Kasumi-1 (cell line): ENCODE measurements around the gene ADM.

Experiments used
- DNase-seq, 2 experiments: peaks; one replicate each; lab custom pipeline; 2025; lab: John Stamatoyannopoulos, UW

The ADM gene

DNA sequence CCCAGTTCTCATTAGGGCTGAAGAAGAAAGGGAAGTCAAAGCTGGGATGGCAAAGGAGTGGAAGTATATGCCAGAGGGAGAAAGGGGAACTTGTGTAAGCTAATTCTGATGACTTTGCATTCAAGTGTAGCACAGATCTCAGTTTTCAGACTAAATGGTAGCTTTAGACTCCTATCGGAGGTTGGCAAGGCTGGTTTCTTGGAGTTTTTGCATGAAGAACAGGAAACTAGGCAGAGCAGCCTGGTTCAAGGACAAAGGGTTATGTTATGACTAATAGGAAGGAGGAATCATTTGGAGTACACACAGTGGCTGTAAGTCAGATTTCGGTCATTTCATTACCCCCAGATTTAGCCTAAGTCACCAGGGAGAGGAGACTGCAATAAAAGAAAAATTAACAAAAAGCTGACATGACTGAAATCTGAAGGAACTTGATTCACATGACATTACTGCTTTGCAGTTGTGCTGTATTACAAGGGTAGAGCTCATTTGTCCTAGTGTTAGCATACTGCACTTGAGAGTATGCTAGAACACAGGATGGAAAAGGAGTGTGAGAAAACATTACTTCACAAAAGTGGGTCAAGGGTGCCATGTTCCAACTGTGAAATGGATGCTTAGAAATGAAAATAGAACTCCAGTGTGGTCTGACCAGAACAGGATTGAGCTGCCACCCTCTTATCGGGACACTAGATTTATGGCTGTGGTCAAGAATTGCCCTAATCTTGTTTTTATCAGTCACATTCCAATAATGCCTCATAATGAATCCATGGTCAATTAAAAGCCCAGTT, 23.6 kb downstream of the ADM start:
- DNase-seq = peak; percentile 58 to 67

DNA sequence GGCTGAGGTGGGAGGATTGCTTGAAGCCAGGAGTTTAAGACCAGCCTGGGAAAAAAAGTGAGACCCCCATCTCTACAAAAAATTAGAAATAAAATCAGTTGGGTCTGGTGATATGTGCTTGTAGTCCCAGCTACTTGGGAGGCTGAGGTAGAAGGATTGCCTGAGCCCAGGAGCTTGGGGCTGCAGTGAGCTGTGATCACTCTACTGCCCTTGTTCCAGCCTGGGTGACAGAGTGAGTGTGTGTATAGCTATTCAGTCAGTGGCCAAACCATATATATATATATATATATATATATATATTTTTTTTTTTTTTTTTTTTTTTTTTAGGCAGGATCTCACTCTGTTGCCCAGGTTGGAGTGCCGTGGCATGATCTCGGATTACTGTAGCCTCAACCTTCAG, 24.5 kb downstream of the ADM start:
- DNase-seq = no peak

DNA sequence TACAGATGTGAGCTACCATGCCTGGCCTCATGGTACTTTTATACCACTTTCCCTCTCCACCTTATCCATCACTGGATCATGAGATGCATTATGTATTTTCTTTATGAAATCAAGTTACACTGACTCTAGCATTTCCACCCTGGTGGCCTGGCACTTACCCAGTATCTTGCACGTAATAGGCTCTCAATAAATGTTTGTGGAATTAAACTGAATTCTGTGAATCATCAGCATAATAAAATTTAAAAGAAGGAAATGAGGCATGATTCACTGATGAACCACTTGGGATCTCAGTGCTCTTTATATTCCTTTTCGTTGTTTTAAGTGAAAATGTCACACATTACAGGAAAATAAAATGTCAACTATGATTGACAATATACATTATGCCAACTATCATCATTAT, 25.1 kb downstream of the ADM start:
- DNase-seq = no peak

DNA sequence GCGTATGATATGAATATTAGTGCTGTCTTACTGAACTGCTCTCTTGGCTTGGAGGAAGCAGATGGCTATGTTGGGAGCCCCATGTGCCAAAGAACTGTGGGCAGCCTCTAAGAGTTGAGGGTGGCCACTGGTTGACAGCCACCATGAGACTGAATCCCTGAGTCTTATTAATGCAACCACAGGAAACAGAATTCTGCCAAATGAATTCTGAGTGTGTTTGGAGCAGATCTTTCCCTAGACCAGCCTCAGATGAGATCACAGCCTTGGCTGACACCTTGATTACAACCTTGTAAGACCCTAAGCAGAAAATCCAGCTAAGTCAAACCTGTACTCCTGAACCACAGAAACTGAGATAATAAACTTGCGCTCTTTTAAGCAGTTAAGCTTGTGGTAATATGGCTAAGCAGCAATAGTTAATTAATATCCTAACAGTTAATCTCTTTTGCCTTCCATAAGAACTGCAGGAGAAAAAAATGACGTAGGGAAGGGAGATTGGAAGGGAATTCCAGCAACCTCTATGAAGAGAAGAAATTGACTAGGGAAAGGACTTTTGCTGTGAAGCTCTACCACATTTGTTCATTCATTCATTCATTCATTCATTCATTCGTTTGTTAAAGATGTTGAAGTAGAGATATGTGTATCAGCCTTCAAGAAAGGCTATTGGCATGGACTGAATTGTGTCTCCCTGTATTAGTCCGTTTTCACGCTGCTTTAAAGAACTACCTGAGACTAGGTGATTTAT, 26.8 kb downstream of the ADM start:
- no peak for DNase-seq

DNA sequence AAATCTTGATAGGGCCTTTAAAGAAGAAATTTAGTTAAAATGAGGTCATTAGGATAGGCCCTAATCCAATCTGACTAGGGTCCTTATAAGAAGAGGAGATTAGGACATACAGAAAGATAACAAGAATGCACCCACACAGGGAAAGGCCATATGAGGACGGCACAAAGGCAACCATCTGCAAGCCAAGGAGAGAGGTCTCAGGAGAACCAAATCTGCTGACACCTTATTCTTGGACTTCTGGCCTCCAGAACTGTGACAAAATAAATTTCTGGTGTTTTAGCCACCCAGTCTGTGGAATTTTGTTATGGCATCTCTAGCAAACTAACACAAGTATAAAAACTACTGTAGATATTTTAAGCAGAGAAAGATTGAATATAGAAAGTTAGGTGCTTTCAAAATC, 28.6 kb downstream of the ADM start:
- no peak for DNase-seq

DNA sequence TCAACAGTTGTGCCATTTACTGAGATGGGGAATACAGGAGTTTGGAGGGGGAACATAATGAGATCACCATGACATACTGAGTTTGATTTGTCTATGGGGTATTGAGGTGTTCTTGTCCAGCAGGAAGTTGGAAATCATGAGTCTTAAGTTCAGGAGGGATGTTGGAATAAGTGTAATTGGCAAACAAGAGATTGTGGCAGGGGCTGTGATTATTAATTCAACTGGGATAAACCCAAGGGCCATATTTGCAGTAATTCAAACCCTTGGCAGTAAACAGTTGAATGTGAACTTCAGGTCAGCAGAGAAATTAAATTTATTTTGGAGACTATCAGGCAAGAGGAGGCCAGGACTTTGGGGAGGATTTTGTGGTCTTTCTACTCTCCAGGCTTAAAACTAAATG, 33.4 kb downstream of the ADM start:
- DNase-seq = no peak

DNA sequence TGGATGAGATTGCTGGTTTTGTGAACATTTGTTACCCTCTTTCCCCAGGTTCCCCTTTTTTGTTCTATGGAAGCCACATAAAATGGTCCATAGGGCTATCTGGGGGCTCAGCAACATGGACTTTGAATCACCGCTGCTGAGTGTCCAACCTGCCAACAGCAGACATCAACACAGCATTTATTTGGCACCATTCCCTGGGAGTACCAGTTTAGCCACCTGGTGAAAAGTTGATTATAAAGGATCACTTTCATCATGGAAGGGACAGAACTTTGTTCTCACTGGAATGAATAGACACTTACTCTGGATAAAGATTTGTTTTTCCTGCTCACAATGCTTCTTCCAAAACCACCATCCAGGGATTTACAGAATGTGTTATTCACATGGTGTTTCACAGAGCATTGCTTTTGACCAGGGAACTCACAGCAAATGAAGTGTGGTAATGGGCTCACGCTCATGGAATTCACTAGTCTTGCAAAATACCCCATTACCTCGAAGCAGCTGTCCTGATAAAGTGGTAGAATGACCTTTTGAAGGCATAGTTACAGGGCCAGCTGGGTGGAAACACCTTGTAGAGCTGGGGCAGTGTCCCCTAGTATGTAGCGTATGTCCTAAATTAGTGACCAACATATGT, 43.9 kb downstream of the ADM start:
- no peak for DNase-seq

DNA sequence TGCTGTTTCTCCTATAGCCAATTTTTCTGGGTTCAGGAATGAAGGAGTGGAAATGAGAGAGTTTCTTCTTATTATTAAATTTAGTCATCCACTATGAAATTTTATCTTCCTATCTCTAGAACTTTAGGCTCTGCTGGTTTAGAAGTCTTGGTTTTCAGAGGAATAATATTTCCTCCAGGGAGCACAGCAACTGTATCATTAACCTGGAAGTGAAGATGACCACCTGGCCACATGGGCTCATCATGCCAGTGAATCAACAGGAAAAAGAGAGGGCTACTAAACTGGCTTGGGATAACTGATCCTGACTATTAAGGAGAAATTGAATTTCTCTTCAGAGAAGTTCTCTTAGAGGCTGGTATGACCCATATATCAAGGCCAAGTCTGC, 44.4 kb downstream of the ADM start:
- DNase-seq = no peak

DNA sequence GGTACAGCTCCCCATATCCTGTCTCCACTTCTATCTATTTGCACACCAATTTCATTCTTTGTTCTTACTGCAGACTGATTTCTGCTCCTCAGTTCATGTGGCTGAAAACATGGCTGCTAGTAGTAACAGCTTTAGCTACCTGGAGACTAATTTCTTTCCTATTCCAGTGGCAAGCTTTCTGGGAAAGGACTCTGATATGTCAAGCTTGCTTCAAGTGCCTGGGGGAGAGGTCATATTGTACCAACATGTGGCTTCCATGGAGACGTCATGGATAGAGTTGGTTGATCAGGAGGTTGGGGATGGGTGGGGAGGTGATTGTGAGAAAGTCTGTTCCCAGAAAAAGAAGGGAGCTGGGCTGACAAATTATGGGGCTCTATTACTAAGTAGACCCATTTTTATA, 44.9 kb downstream of the ADM start:
- no peak for DNase-seq

DNA sequence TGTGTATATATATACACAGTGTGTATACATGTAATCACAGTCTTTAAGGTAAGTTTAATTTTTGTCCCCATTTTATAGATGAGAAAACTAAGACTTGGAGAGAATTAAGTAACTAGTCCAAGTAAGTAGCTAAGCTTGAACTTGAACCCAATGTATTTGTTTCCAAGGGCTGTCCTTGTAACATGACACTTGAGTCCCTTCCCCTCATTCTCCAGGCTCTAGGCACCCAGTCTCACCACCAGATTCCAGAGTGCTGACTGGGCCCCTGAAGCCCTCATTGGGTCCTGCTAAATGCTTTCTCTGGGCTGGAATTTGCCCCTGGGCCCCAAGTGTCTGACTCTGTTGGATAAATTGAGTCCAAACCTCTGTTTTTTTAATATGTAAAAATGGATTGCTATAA, 45.5 kb downstream of the ADM start:
- no peak for DNase-seq

DNA sequence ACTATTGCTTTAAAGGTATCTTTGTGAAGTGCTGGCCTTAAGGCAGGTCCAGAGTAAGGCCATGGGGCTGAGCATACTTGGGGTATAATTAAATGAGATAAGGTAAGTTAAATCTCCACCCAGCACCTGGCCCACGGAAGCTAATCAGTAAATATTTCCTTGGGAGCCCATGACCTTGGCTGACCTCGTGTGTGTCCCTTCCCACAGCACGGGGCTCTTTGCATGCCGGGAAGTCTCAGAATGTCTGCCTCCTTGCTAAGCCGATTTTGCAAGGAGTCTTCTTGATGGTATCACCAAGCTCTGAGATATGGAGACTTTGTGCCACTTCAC, 46.5 kb downstream of the ADM start:
- no peak for DNase-seq

DNA sequence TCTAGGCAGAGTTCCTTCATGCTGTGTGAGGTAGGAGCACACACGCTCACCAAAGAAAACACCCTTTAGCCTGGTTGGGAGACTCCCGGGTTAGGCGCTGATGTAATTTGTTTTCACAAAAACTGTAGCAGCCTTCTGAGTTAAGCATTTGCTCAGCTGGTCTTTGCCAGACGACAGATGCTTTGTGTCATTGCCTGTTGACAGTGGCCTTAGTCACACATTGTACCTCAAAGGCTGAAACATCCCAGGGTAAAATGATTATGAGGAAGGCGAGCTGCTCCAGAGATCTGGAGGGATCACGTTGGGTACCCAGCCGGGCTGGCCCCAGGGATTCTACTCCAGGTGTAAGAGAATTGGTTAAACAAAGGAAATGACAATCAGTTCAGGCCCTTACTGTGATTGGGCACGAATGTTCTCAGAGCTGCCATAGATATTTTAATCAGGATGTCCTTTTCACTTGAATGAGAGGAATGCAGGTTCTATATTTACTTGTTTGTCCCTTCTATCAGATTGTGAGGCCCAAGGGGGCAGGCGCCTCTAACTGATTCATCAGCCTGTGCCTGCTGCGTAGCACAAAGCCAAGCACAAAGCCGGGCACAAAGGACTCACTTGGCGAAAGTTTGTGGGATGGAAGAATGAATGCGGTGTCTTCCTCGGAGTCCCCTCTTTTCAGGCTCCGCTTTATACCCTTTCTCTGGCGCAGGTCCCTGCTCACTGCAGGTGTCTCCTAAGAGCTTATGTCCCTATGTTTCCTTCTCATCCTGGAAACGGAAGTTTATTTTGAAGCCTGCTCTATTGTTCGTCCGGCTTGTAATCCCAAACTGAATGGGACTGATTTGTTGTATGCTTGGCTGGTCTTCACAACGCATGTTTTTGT, 47.1 kb downstream of the ADM start:
- no peak for DNase-seq

DNA sequence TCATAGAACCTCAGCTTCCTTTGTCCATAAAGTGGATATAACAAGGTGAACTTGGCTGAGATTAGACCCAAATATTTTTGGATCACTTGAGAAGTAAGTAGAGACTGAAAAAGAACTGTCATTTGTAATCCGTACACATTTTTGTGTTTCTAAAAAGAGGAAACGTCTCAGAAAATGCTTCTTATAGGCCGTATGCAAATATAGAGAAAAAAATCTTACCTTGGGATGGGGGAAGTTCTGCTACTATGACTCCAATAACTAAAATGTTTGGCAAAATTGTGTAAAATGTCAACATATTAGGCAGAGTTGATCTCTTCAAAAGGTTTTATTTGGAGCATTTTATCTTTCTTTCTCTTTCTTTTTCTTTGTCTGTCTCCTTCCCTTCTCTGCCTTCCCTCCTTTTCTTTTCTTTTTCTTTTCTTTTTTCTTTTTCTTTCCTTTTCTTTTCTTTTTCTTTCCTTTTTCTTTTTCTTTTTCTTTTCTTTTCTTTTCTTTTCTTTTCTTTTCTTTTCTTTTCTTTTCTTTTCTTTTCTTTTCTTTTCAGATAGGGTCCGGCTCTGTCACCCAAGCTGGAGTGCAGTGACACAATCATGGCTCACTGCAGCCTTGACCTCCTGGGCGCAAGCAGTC, 48.2 kb downstream of the ADM start:
- DNase-seq = no peak

DNA sequence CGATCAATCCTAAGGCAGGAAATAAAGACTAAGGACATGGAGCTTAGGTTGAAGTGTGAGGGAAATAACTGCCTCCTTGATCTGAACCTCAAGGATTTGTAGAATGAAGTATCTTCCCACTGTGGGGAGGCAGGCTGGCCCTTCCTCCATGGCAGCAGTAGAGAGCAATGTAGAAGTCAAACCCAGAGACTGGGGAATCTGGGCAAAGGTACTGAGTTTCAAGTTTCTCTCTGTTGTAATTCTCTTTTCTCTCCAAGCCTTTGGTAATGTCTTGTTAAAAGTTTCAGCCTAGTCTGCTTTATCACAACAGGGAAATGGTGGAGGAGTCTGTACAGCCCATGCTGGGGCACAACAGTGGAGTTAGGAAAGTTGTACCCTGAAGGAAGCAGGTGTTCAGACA, 49.5 kb downstream of the ADM start:
- no peak for DNase-seq

DNA sequence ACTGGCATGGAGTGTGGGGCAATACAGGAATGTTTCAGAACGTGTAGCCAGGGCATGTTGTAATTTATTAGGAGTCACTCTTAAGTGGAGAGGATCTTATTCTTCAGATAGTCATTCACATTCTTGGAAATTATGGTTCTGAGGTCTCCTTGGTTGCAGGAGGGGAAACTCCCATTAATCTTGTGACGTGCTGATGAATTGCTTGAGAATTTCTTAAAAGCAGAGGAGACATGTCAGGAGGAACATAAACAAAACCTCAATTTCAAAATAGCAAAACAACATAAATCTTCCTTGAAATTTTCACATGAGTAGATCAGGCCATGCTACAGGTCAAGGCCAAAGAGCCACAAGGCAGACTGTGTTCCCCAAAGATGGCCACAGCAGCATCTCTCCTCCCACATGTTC, 50.4 kb downstream of the ADM start:
- DNase-seq = no peak

DNA sequence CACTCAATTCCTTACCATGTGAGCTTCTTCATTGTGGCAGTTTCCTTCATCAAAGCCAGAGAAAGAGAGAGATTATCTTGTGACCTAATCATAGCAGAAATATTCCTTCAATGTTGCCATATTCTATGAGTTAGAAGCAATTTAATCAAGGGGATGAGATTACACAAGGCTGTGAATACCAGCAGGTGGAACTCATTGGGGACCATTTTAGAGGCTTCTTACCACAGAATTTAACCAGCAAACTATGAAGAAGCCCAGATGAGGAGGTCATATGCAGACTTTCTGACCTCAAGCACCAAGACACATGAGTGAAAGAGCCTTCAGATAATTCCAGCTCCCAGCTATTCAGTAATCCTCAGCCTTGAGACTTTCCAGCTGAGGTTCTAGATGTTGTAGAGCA, 51.3 kb downstream of the ADM start:
- no peak for DNase-seq
